Measurements from ENCODE around the gene NOL6.

GRCh38 chr9:33416996-33417395, 56.7 kb downstream of the NOL6 start:
- TF ChIP-seq CTCF (conservative IDR thresholded peaks at IDR 0.05; ENCODE audit: low read depth, low read length) (no peak), EZH2 (IDR thresholded peaks at IDR 0.05; ENCODE audit: borderline replicate concordance, low read depth, low read length, poor library complexity, severe bottlenecking) (no peak)

Data from A673 (cell line).